Measurements from ENCODE around the gene ZFYVE9.

GRCh38 chr1:52294580-52294979 lies 152.7 kb downstream of the ZFYVE9 start:
- TF ChIP-seq CTCF (tag by site-specific recombination; IDR thresholded peaks at IDR 0.05) = no peak
- no peak for TF ChIP-seq ZNF513 (tag by site-specific recombination; IDR thresholded peaks at IDR 0.05)
- no peak for TF ChIP-seq ZNF350 (tag by site-specific recombination; IDR thresholded peaks at IDR 0.05)
- TF ChIP-seq ZNF692 (tag by site-specific recombination; IDR thresholded peaks at IDR 0.05) = no peak
- TF ChIP-seq ZNF571 (tag by site-specific recombination; IDR thresholded peaks at IDR 0.05) = no peak

Measured in HEK293 (cell line).